Mucosa of descending colon (tissue), 3 donors: ENCODE data around the gene MELTF. TPM values are rescaled to one million over a fixed set of nuclear protein-coding genes. Genes with fewer than 3 reads are reported as not detected.

ENCODE experiments used
- ATAC-seq: fragments of 200-7000 bp; cut with Tn5 transposase; one replicate; pipeline ENCODE4 v1.9.1; 2020; ENCODE audit warnings: mild to moderate bottlenecking, moderate library complexity
- DNase-seq, 3 donors: peaks; one replicate each; pipeline ENCODE4 v3.0.0-alpha.2; 2020
- H3K36me3 ChIP-seq: fragments of 200-600 bp; one replicate; pipeline ENCODE4 v1.8.0; 2021; ENCODE audit warnings: low read depth, mild to moderate bottlenecking
- H3K4me1 ChIP-seq: fragments of 200-600 bp; one replicate; pipeline ENCODE4 v1.8.0; 2021; ENCODE audit warnings: low read depth, mild to moderate bottlenecking
- H3K4me3 ChIP-seq: fragments of 200-600 bp; one replicate; pipeline ENCODE4 v1.8.0; 2021; ENCODE audit warnings: mild to moderate bottlenecking
- H3K9me3 ChIP-seq: fragments of 200-600 bp; one replicate; pipeline ENCODE4 v1.8.0; 2021; ENCODE audit warnings: mild to moderate bottlenecking
- intact Hi-C, 2 donors: fragments of 100-400 bp; cut with DNase I in 1 of 2; cut with micrococcal nuclease in 1 of 2; formaldehyde crosslinking; loops; one replicate each; pipeline versions ENCODE4 v1.11.0 to v1.11.1; 2022; cut with DNase I, micrococcal nuclease
- total RNA-seq, 3 donors: library from RNA; stranded (reverse); fragmentation: NEBNext Ultra II Directional in 2 of 3; extraction: Animal tissue kit (Norgen Biotek cat#: 25700) in 2 of 3; gene quantifications; one replicate each; pipeline versions ENCODE4 v1.2.1 to v1.2.4, GENCODE V29; 2021 to 2023
- TF ChIP-seq, protein P1 (sequence below): fragments of 200-600 bp; IDR thresholded peaks from one replicate; pipeline ENCODE4 v1.8.0; 2022; ENCODE audit warnings: antibody characterized with exemption, mild to moderate bottlenecking
- donor health status: DM: no; HTN: no; CAD: no; lungs with moderate emphysema.
- donor health status: DM: no; HTN: no; CAD: no.
- donor health status: DM: no; HTN: yes; CAD: no.

MELTF gene
- total RNA-seq, 3 donors from 2014 or later, result 8.4 to 17.3 (median 10.7) TPM

GRCh38 chr3:196971094-196971698, 58.4 kb downstream of the MELTF start:
- intact Hi-C loops, result loop anchor here in 1 of 2 donors (10.0 kb wide), 1 partner anchor 136 kb away; no protein-coding TSS in a partner anchor
- H3K36me3 ChIP-seq, result no peaks in the 10 kb centered on the region

DNA sequence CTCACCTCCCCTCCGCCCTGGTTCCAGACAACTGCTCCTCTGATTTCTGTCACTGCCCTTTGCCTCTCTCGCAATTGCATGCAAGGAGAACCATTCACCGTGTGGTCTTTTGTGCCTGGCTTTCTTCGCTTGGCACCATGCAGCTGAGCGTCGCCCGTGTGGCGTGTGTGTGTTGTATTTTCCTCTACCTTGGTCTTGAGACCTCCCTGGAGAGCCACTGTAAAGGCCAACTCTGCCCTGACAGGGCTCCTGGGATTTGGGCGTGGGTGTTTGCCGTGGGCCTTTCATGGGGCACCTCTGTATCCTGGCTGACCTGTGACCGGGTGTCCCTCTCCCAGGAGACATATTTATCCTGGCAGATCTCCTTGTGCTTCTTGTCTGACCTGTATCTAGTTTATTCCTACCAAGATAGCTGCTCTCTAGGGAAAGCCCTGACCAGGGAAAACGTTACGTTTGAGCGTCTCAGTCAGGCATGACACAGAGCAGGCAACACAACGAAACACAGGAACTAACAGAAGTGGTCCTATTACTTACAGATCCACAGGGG, 59.0 kb downstream of the MELTF start:
- ATAC-seq, result no peak
- no peaks in the 10 kb centered on the region for H3K36me3 ChIP-seq
- TF ChIP-seq, protein P1, sequence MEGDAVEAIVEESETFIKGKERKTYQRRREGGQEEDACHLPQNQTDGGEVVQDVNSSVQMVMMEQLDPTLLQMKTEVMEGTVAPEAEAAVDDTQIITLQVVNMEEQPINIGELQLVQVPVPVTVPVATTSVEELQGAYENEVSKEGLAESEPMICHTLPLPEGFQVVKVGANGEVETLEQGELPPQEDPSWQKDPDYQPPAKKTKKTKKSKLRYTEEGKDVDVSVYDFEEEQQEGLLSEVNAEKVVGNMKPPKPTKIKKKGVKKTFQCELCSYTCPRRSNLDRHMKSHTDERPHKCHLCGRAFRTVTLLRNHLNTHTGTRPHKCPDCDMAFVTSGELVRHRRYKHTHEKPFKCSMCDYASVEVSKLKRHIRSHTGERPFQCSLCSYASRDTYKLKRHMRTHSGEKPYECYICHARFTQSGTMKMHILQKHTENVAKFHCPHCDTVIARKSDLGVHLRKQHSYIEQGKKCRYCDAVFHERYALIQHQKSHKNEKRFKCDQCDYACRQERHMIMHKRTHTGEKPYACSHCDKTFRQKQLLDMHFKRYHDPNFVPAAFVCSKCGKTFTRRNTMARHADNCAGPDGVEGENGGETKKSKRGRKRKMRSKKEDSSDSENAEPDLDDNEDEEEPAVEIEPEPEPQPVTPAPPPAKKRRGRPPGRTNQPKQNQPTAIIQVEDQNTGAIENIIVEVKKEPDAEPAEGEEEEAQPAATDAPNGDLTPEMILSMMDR, result no peak
- no peaks in the 10 kb centered on the region for H3K9me3 ChIP-seq
- H3K4me3 ChIP-seq, result no peak overlapping the region
- H3K4me1 ChIP-seq, result peaks cover 8% of the 10 kb centered on the region
- no peak for DNase-seq
- intact Hi-C loops, result loop anchor here in 1 of 2 donors (10.0 kb wide), 1 partner anchor 136 kb away; no protein-coding TSS in a partner anchor

More at GRCh38 chr3:196971094-196971698, 58.4 kb downstream of the MELTF start:
- ATAC-seq (no peak), DNase-seq (no peak)
- Histone ChIP-seq H3K4me1 (peaks cover 8% of the 10 kb centered on the region), H3K4me3 (no peak overlapping the region), H3K9me3 (no peaks in the 10 kb centered on the region)
- TF ChIP-seq, protein P1, result no peak

DNA sequence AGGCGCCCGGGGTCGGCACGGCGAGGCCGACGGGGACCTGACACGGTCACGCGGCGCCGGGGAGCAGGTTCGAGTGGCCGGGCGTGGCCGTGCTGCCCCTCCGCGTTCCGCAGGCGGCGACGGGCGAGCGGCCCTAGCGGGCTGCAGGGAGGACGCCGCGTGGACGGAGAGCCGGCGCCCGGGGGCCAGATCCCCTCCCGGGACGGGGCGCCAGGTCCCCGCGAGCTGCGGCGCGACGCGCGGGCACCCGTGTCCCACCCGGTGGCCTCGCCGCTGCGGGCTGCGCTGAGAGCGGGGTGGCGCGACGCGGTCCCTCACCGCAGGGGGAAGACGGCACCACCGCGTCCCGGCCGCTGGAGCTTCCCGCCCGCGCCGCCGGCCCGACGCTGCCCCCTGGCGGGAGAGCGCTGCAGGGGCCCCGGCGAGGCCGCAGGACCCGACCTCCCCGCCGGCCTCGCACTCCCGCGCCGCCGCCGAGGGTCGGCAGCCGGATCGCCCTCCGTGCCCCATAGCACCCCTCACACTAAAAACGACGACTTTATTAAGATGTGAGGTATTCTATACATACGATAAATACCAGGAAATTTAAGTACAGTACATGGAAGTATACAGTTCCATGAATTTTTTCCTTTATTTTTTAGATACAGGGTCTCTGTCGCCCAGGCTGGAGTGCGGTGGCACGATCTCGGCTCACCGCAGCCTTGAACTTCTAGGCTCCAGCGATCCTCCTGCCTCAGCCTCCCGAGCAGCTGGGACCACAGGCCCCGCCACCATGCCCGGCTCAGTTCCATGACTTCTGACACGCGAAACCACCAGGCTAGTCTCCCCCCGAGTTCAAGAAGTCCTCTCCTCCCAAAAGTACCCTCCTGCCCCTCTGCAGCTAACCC, 59.7 kb downstream of the MELTF start:
- Histone ChIP-seq H3K9me3 (no peaks in the 10 kb centered on the region), H3K4me1 (peaks cover 8% of the 10 kb centered on the region), H3K4me3 (peak overlapping the region; percentile 68), H3K36me3 (no peaks in the 10 kb centered on the region)
- TF ChIP-seq, protein P1, result peak; percentile 90
- intact Hi-C loops, result loop anchor here in 1 of 2 donors (10.0 kb wide), 1 partner anchor 135 kb away; no protein-coding TSS in a partner anchor
- DNase-seq (peak; percentile 68 to 84 (median 73)), ATAC-seq (peak; percentile 88)

DNA sequence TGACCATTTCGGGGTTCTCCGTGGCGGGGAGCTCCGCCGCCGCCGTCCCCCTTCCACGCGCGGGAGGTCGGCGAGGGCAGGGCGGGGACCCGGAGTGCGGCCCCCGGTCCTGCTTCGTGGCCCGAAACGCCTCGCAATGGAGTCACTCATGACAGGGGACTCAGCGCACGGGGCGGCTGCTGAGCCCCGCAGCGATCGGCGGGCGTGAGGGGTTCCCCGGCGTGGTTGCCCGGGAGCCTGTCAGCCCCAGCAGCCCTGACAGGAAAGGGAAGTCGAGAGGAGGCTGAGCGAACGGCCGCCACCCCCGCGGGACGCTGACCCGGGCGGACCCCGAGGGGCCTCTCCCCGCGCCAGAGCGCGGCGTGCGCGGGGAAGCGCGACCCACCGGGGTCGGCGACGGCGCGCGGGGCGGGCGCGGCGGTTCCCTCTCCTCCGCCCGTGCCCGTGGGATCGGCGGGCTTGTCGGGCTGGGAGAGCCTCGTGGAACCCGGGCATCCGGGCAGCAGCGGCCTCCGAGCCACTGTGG, 60.4 kb downstream of the MELTF start:
- Histone ChIP-seq H3K36me3 (no peaks in the 10 kb centered on the region), H3K9me3 (no peaks in the 10 kb centered on the region), H3K4me1 (peaks cover 12% of the 10 kb centered on the region), H3K4me3 (peak overlapping the region; percentile 68)
- intact Hi-C loops, result no loop called here
- TF ChIP-seq, protein P1, result no peak
- DNase-seq, result peak in 1 of 3 donors; percentile 68
- ATAC-seq, result peak; percentile 47
